Measurements from ENCODE around the gene CDH12. TPM values are rescaled to one million over a fixed set of nuclear protein-coding genes. Genes with fewer than 3 reads are reported as not detected.

CDH12 gene
- total and polyA plus RNA-seq, 4 donors, result 0.02 to 3.7 (median 0.31) TPM; not detected in 1

DNA sequence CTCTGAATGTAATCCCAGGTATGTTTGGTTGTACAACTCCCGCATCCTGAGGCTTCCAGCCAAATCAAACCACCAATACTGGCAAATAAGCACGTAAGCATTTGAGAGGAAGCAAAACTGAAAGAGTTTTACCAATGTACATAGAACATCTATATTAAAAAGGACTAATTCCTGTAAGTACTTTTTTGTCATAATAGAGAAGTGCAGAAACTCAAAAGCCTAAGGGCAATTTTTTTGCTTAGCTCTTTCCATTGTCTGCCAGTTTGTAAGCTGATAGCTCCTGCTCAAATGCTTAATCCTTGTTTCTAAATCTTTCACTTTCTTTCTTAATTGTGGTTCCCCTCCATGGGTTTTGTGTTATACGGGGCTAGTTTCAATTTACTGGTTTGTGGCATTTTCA is 1151.8 kb downstream of the CDH12 start:
- WGBS, 2 donors, result 75 to 83% methylated on average over 3 of the region's 3 CpGs

More for the DNA sequence above, 1151.8 kb downstream of the CDH12 start:
- Histone ChIP-seq H3K4me1 (ENCODE audit: control insufficient read depth in 5 of 5, insufficient read depth in 5 of 5, low read length in 5 of 5) (no peaks in the 10 kb centered on the region), H3K27me3 (ENCODE audit: control insufficient read depth in 3 of 3, insufficient read depth in 3 of 3, low read length in 2 of 3) (no peaks in the 10 kb centered on the region), H3K36me3 (ENCODE audit: control insufficient read depth in 4 of 4, insufficient read depth in 4 of 4, low read length in 4 of 4) (no peaks in the 10 kb centered on the region), H3K4me3 (no peak overlapping the region), H3K9me3 (ENCODE audit: control insufficient read depth in 4 of 4, insufficient read depth in 3 of 4, low read length in 3 of 4) (no peaks in the 10 kb centered on the region), H3K9ac (ENCODE audit: insufficient read depth in 1 of 2, low read length in 2 of 2) (no peak overlapping the region), H3K27ac (ENCODE audit: low read depth in 1 of 2, low read length in 1 of 2) (no peak overlapping the region)
- no peak for ATAC-seq (ENCODE audit: insufficient read depth, low FRiP score)
- DNase-seq, result no peak
- TF ChIP-seq, protein P1, sequence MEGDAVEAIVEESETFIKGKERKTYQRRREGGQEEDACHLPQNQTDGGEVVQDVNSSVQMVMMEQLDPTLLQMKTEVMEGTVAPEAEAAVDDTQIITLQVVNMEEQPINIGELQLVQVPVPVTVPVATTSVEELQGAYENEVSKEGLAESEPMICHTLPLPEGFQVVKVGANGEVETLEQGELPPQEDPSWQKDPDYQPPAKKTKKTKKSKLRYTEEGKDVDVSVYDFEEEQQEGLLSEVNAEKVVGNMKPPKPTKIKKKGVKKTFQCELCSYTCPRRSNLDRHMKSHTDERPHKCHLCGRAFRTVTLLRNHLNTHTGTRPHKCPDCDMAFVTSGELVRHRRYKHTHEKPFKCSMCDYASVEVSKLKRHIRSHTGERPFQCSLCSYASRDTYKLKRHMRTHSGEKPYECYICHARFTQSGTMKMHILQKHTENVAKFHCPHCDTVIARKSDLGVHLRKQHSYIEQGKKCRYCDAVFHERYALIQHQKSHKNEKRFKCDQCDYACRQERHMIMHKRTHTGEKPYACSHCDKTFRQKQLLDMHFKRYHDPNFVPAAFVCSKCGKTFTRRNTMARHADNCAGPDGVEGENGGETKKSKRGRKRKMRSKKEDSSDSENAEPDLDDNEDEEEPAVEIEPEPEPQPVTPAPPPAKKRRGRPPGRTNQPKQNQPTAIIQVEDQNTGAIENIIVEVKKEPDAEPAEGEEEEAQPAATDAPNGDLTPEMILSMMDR (IDR thresholded peaks at IDR 0.05; ENCODE audit: control extremely low read depth, extremely low read depth), result no peak

All from lung (tissue), 12 donors.